Activated B cell treated with CpG ODN at 0.5 μM for 24 hours (primary cell): ENCODE results near the gene GIT2. TPM values are rescaled to one million over a fixed set of nuclear protein-coding genes. Genes with fewer than 3 reads are reported as not detected.

ENCODE experiments used
- ATAC-seq: fragments of 200-7000 bp; cut with Tn5 transposase; one replicate; pipeline ENCODE4 v1.10.0; 2021; ENCODE audit warnings: low read depth, mild to moderate bottlenecking, moderate library complexity
- CTCF ChIA-PET: fragments of 350-600 bp; sonication (Branson Sonifier 250); formaldehyde crosslinking; loops from one replicate; lab custom pipeline; 2021; ENCODE audit warnings: antibody characterized with exemption; lab: Charles Lee
- POLR2A ChIA-PET: fragments of 350-600 bp; sonication (Branson Sonifier 250); formaldehyde crosslinking; loops from one replicate; lab custom pipeline; 2021; ENCODE audit warnings: antibody characterized with exemption; lab: Charles Lee
- DNase-seq: peaks from one replicate; pipeline ENCODE4 v3.0.0; 2022
- H3K27ac Mint-ChIP-seq: one replicate; pipeline ENCODE4 v1.8.0; 2020; ENCODE audit warnings: mixed read lengths
- H3K27me3 Mint-ChIP-seq: one replicate; pipeline ENCODE4 v1.8.0; 2021; ENCODE audit warnings: mixed read lengths
- H3K36me3 Mint-ChIP-seq: one replicate; pipeline ENCODE4 v1.8.0; 2021; ENCODE audit warnings: low read depth, mixed read lengths
- H3K4me1 Mint-ChIP-seq: one replicate; pipeline ENCODE4 v1.8.0; 2021; ENCODE audit warnings: mixed read lengths
- H3K4me3 Mint-ChIP-seq: one replicate; pipeline ENCODE4 v1.8.0; 2020; ENCODE audit warnings: mild to moderate bottlenecking, mixed read lengths
- H3K9me3 Mint-ChIP-seq: one replicate; pipeline ENCODE4 v1.8.0; 2020; ENCODE audit warnings: mixed read lengths
- intact Hi-C: fragments of 100-400 bp; cut with micrococcal nuclease; formaldehyde crosslinking; loops from one replicate; pipeline ENCODE4 v1.15.1; 2024
- total RNA-seq: library from RNA; stranded (reverse); gene quantifications from 2 replicates; pipeline ENCODE4 v1.2.3, GENCODE V29; 2022
- TF ChIP-seq, protein P1 (sequence below): fragments of 200-600 bp; IDR thresholded peaks from one replicate; pipeline ENCODE4 v1.8.0; 2022; ENCODE audit warnings: antibody characterized with exemption, mild to moderate bottlenecking

Gene GIT2
- total RNA-seq, 1 donor from 2014 or later = 107 TPM

DNA sequence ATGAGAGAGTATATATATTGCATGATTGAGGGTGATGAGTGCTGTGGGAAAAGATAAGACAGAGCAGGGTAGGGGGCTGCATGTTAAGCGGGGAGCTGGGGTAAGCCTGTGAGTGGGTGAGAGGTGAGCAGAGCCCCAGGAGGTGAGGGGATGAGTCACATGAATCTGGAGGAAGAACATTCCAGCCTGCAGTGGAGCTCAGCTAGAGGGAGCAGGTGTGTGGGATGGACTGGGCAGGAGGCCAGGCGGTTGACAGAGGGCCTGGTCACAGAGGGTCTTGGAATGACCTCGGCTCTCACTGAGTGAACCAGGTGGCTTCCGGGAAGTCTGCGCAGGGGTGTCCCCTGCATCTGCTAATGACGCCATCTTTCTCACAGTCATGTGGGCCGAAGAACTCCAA is 44.4 kb downstream of the GIT2 start:
- intact Hi-C loops = no loop called here
- no peak for DNase-seq
- Mint-ChIP-seq H3K36me3 (peaks cover 97% of the 10 kb centered on the region), H3K9me3 (no peaks in the 10 kb centered on the region), H3K4me3 (no peak overlapping the region), H3K27ac (peak overlapping the region; percentile 68), H3K4me1 (peaks cover 34% of the 10 kb centered on the region), H3K27me3 (no peaks in the 10 kb centered on the region)
- ChIA-PET POLR2A (no interaction called here), CTCF (no interaction called here)
- ATAC-seq = no peak
- TF ChIP-seq, protein P1, sequence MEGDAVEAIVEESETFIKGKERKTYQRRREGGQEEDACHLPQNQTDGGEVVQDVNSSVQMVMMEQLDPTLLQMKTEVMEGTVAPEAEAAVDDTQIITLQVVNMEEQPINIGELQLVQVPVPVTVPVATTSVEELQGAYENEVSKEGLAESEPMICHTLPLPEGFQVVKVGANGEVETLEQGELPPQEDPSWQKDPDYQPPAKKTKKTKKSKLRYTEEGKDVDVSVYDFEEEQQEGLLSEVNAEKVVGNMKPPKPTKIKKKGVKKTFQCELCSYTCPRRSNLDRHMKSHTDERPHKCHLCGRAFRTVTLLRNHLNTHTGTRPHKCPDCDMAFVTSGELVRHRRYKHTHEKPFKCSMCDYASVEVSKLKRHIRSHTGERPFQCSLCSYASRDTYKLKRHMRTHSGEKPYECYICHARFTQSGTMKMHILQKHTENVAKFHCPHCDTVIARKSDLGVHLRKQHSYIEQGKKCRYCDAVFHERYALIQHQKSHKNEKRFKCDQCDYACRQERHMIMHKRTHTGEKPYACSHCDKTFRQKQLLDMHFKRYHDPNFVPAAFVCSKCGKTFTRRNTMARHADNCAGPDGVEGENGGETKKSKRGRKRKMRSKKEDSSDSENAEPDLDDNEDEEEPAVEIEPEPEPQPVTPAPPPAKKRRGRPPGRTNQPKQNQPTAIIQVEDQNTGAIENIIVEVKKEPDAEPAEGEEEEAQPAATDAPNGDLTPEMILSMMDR = no peak

DNA sequence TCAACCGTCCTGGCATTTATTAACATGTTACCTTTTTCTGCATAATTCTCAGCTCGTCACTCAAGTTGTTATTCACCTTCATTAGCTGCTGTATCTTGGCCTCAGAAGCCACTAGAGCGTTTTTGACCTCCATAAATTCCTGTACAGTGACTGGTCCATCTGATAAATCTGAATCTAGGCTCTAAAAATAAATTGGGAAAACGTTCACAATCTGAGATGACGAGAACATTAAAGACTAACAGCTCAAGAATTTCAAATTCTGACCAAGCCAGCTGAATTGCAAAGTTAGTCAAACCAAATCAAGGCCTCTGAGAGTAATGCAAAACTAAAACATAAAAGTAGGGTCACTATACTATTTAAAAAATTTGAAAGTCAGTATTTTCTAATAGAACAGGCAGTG is 45.0 kb downstream of the GIT2 start:
- peaks cover 38% of the 10 kb centered on the region for H3K4me1 Mint-ChIP-seq
- ATAC-seq = no peak
- intact Hi-C loops = no loop called here
- no peak for DNase-seq
- H3K9me3 Mint-ChIP-seq = no peaks in the 10 kb centered on the region
- ChIA-PET POLR2A (no interaction called here), CTCF (no interaction called here)
- no peak overlapping the region for H3K4me3 Mint-ChIP-seq
- TF ChIP-seq, protein P1 = no peak
- H3K27me3 Mint-ChIP-seq = no peaks in the 10 kb centered on the region
- no peak overlapping the region for H3K27ac Mint-ChIP-seq
- H3K36me3 Mint-ChIP-seq = peaks cover 96% of the 10 kb centered on the region

DNA sequence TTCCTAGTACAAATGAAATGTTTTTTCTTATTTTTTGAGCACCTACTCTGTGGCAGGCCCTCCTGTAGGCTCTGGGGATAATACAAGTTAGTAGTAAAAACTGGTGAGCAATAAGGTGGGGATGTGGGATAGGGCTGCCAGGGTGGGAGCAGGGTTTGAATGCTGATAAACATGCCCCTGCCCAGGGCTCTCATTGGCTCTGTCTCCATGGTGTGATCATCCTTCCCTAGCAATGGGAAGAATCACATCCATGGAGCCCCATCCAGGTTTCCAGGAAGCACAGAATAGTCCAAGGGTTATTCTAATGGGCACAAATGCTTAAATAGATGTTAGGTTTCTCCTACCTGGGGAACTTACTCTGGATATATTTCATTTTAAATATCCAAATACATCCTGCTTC is 45.5 kb downstream of the GIT2 start:
- TF ChIP-seq, protein P1 = no peak
- Mint-ChIP-seq H3K27ac (peak overlapping the region; percentile 7), H3K4me1 (peaks cover 38% of the 10 kb centered on the region), H3K9me3 (no peaks in the 10 kb centered on the region), H3K36me3 (peaks cover 91% of the 10 kb centered on the region), H3K27me3 (no peaks in the 10 kb centered on the region), H3K4me3 (no peak overlapping the region)
- CTCF ChIA-PET = no interaction called here
- ATAC-seq (no peak), DNase-seq (no peak)
- POLR2A ChIA-PET = no interaction called here
- intact Hi-C loops = no loop called here

DNA sequence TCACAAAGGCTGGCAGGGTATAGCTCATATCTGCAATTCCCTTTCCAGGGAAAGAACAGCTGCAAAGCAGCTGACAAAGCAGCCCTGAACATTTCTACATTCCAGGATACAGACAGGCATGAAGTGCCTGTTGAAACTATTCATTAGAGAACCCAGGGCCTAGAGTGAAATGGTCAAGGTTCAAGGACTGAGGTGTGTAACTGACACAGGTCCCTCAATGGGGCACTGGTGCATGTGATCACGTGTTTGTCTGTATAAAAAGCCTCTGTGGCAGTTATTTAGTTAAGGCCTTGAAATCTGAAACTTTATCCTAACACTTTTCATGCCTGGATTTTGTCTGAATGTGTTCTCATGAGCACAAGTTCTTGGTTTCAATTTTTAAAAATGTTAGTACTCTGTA is 47.1 kb downstream of the GIT2 start:
- TF ChIP-seq, protein P1 = no peak
- H3K4me3 Mint-ChIP-seq = no peak overlapping the region
- ChIA-PET POLR2A (no interaction called here), CTCF (no interaction called here)
- peak overlapping the region; percentile 21 for H3K27ac Mint-ChIP-seq
- no peak for ATAC-seq
- no peaks in the 10 kb centered on the region for H3K27me3 Mint-ChIP-seq
- no peaks in the 10 kb centered on the region for H3K9me3 Mint-ChIP-seq
- H3K36me3 Mint-ChIP-seq = peaks cover 90% of the 10 kb centered on the region
- no peak for DNase-seq
- peaks cover 38% of the 10 kb centered on the region for H3K4me1 Mint-ChIP-seq
- intact Hi-C loops = no loop called here

DNA sequence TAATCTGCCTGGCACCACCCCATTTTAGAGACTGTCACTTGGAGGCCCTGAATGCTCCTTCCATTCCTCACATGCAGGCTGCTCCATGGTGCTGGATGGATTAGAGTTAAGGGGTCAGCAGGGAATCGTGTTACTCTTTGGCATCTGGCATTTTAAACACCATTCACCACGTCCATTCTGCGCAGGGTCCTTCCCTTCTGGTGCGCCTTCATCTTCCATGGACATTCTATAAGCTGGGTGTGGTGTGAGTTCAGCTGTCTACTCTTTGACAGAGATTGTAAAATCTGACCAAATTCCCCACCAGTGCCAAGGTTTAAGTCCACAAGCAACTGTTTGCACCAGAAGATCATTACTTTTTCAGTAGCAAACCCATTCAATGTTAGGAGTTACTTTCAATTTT is 47.8 kb downstream of the GIT2 start:
- ChIA-PET CTCF (interaction anchor here (1.4 kb wide), 1 partner anchor 44 kb away, joined by 3 read pairs; no protein-coding TSS in a partner anchor), POLR2A (interaction anchor here (1.0 kb wide), 1 partner anchor 64 kb away, joined by 3 read pairs; no protein-coding TSS in a partner anchor)
- ATAC-seq (no peak), DNase-seq (no peak)
- intact Hi-C loops = no loop called here
- no peaks in the 10 kb centered on the region for H3K27me3 Mint-ChIP-seq
- H3K9me3 Mint-ChIP-seq = no peaks in the 10 kb centered on the region
- H3K36me3 Mint-ChIP-seq = peaks cover 85% of the 10 kb centered on the region
- H3K4me1 Mint-ChIP-seq = peaks cover 37% of the 10 kb centered on the region
- H3K4me3 Mint-ChIP-seq = no peak overlapping the region
- TF ChIP-seq, protein P1 = no peak
- peak overlapping the region; percentile 76 for H3K27ac Mint-ChIP-seq
